NCI-H82 treated with DMSO at 0.1 percent for 48 hours (cell line): Measurements from ENCODE around the gene SCMH1.

ENCODE experiments used
- DNase-seq: peaks from one replicate; lab custom pipeline; 2025; ENCODE audit not compliant: unreplicated experiment; lab: John Stamatoyannopoulos, UW

SCMH1 gene

GRCh38 chr1:40980068-40980452 is 262.0 kb downstream of the SCMH1 start:
- DNase-seq, result no peak

GRCh38 chr1:40979241-40980067 is 262.7 kb downstream of the SCMH1 start, which contains the start of gene CTPS1:
Gene CTPS1, plus strand, starts transcription at chr1:40979696. Its CDS starts 3,595 bp downstream, at chr1:40983291.
- peak; percentile 77 for DNase-seq

- DNase-seq, result no peak
Measured at GRCh38 chr1:40978886-40979240, 263.2 kb downstream of the SCMH1 start.

GRCh38 chr1:40977716-40978115 is 264.4 kb downstream of the SCMH1 start:
- no peak for DNase-seq
